AG09319 (cell line): Measurements from ENCODE around the gene CRB1.

Experiments used
- DNase-seq: peaks from one replicate; pipeline ENCODE4 v3.0.0-alpha.2; 2010; ENCODE audit warnings: low read depth; ENCODE audit errors: extremely low read depth
- TF ChIP-seq, protein P1 (sequence below): IDR thresholded peaks from 2 replicates; pipeline ENCODE4 v1.5.1; 2011; ENCODE audit warnings: low read depth, mild to moderate bottlenecking, inconsistent platforms, low read length, moderate library complexity

The CRB1 gene

DNA sequence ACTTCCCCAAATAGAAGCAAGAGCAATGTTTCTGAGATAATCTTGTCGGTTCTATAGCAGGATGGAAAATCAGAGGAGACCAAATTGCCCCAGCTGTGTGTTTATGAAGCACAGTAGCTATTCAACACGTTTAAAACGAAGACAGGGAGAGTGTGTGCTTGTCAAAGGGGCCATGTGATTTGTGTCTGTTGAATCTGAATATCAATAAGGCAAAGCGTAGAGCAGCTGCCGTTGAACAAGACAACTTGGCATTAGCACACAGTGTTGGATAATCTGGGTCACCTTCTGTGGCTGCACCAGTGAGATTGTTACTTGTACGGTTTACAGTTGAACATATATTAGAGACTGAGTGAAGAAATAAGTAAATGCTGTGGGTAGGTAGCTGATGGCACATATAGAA lies 1.0 kb downstream of the CRB1 start:
- DNase-seq, result no peak
- TF ChIP-seq, protein P1, sequence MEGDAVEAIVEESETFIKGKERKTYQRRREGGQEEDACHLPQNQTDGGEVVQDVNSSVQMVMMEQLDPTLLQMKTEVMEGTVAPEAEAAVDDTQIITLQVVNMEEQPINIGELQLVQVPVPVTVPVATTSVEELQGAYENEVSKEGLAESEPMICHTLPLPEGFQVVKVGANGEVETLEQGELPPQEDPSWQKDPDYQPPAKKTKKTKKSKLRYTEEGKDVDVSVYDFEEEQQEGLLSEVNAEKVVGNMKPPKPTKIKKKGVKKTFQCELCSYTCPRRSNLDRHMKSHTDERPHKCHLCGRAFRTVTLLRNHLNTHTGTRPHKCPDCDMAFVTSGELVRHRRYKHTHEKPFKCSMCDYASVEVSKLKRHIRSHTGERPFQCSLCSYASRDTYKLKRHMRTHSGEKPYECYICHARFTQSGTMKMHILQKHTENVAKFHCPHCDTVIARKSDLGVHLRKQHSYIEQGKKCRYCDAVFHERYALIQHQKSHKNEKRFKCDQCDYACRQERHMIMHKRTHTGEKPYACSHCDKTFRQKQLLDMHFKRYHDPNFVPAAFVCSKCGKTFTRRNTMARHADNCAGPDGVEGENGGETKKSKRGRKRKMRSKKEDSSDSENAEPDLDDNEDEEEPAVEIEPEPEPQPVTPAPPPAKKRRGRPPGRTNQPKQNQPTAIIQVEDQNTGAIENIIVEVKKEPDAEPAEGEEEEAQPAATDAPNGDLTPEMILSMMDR, result no peak

DNA sequence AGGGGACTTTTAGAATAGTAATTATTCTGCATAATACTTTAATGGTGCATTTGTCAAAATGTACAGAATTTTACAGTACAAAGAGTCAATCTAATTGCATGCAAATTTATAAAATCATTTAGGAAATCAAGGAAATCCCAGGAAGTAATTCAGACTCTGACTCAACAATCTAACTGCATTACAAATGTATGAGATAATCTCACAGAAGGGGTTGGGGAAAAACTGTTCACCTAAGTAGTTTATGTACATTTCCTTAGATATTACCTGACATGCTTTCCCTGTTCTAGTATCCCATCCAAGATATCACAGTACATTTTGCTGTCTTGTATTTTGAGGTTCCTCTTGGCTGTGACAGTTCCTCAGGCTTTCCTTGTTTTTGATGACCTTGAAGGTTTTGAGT lies 4.7 kb downstream of the CRB1 start:
- no peak for DNase-seq

GRCh38 chr1:197277166-197277565 lies 9.1 kb downstream of the CRB1 start:
- DNase-seq, result no peak
- TF ChIP-seq, protein P1, result no peak

More for the DNA sequence above, 4.7 kb downstream of the CRB1 start:
- TF ChIP-seq, protein P1, result no peak

DNA sequence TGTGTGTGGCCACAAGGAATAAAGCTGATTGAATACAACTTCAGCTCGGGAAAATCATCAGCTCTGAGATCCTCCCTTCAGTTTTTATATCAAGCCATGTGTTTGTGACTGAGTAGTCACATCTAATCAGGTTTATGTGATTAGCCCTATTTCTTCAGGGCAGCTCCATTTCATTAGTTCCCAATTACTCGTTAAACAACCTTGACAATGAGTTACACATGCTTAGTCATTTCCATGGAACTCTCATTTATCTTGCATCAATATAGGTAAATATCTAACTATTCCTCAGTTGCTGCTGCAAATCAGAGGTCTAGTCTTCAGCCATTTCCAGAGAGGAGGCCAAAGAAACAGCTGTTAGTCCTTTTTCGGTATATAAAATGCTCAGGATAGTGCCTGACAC lies 16.3 kb downstream of the CRB1 start:
- DNase-seq, result no peak

GRCh38 chr1:197284966-197285365 lies 16.9 kb downstream of the CRB1 start:
- TF ChIP-seq, protein P1, result no peak
- DNase-seq, result no peak

More for the DNA sequence above, 16.3 kb downstream of the CRB1 start:
- TF ChIP-seq, protein P1, result no peak

DNA sequence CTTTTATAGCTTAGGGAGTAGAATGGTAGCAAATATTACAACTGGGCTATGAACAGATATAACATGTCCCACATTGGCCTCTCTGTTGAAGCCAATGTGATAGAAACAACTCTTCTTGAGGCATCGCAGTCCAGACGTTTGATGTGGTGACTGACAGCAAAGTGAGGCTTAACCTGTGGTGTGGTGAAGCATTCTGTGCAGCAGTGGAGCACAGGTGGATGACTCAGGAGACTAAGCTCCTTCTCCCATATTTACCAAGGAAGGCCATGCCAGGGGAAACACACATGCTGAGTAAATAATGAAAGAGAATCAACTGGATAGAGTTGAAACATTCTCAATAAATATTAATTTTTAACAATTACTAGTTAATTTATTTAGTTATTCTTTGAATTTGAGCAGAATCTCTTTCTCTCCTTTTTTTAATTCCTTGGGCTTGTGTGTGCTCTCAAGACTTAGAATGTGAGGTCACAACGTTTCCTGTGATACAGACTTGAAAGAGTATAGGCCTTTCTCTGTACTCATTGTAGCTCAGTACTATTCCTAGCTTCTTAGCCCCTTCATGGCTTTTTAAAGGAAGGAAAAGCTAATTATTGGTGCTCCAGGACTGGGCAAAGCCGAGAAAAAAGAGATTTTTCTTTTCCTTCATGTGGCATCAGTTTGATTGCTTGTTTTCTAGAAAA lies 17.6 kb downstream of the CRB1 start:
- no peak for DNase-seq
- TF ChIP-seq, protein P1, result no peak

GRCh38 chr1:197286634-197287033 lies 18.6 kb downstream of the CRB1 start:
- TF ChIP-seq, protein P1, result no peak
- DNase-seq, result no peak
